A673 (cell line): ENCODE measurements around the gene IGF2R. TPM values are rescaled to one million over a fixed set of nuclear protein-coding genes. Genes with fewer than 3 reads are reported as not detected.

ENCODE experiments used
- BruUV-seq: library from RNA; stranded (reverse); fragments of 400-500 nt; replicated peaks from 2 replicates; lab custom pipeline; 2021; lab: Mats Ljungman, UMichigan
- CTCF ChIA-PET: fragments of 300-600 bp; sonication (Branson Sonifier 250); formaldehyde crosslinking; loops from one replicate; lab custom pipeline; 2022; ENCODE audit warnings: antibody characterized with exemption; lab: Charles Lee
- POLR2A ChIA-PET: fragments of 300-600 bp; sonication (Branson Sonifier 250); formaldehyde crosslinking; loops from one replicate; lab custom pipeline; 2022; ENCODE audit warnings: antibody characterized with exemption; ENCODE audit not compliant: low non-redundant PET; lab: Charles Lee
- DNase-seq: peaks from one replicate; pipeline ENCODE4 v3.0.0-alpha.2; 2015; ENCODE audit warnings: low spot score
- H3K27ac ChIP-seq: fragments of 200-600 bp; sonication (generic); 2 replicates; pipeline ENCODE4 v1.5.1; 2016; ENCODE audit warnings: mixed run types, low read depth, mild to moderate bottlenecking, mixed read lengths, antibody characterized with exemption, low read length; ENCODE audit not compliant: poor library complexity, severe bottlenecking
- H3K27me3 ChIP-seq: fragments of 200-600 bp; sonication (generic); replicated peaks from 2 replicates; pipeline ENCODE4 v1.6.1; 2017; ENCODE audit warnings: mixed run types, low read depth, mild to moderate bottlenecking, mixed read lengths, antibody characterized with exemption, low read length; ENCODE audit not compliant: insufficient read depth, poor library complexity
- H3K36me3 ChIP-seq: fragments of 200-600 bp; sonication (generic); 2 replicates; pipeline ENCODE4 v1.6.1; 2016; ENCODE audit warnings: mixed run types, mild to moderate bottlenecking, mixed read lengths, antibody characterized with exemption, low read length; ENCODE audit not compliant: insufficient read depth, poor library complexity, severe bottlenecking
- H3K4me1 ChIP-seq: fragments of 200-600 bp; sonication (generic); 2 replicates; pipeline ENCODE4 v1.6.1; 2017; ENCODE audit warnings: mixed run types, mild to moderate bottlenecking, mixed read lengths, antibody characterized with exemption, low read length; ENCODE audit not compliant: insufficient read depth, poor library complexity, severe bottlenecking
- H3K4me3 ChIP-seq: fragments of 200-600 bp; sonication (generic); 2 replicates; pipeline ENCODE4 v1.5.1; 2016; ENCODE audit warnings: low read depth, mixed run types, mild to moderate bottlenecking, mixed read lengths, low read length; ENCODE audit not compliant: poor library complexity, severe bottlenecking
- H3K9me3 ChIP-seq: fragments of 200-600 bp; sonication (generic); 2 replicates; pipeline ENCODE4 v1.6.1; 2016; ENCODE audit warnings: mixed run types, low read depth, mild to moderate bottlenecking, mixed read lengths, antibody characterized with exemption, low read length; ENCODE audit not compliant: poor library complexity, severe bottlenecking
- EZH2 ChIP-seq: fragments of 200-600 bp; sonication (generic); IDR thresholded peaks from 2 replicates; pipeline ENCODE4 v1.6.1; 2017; ENCODE audit warnings: borderline replicate concordance, low read depth, mild to moderate bottlenecking, mixed read lengths, antibody characterized with exemption, low read length; ENCODE audit not compliant: poor library complexity, severe bottlenecking
- intact Hi-C: fragments of 100-400 bp; cut with micrococcal nuclease; formaldehyde crosslinking; loops from one replicate; pipeline ENCODE4 v1.10.0; 2022; ENCODE audit not compliant: unreplicated experiment
- total RNA-seq: library from RNA; stranded (reverse); gene quantifications from 2 replicates; pipeline ENCODE4 v1.2.3, GENCODE V29; 2021
- TF ChIP-seq, protein P1 (sequence below): fragments of 300-800, 200-600 bp; sonication (generic); conservative IDR thresholded peaks from 2 replicates; pipeline ENCODE4 v1.5.1; 2017; ENCODE audit warnings: low read depth, mild to moderate bottlenecking, antibody characterized with exemption, low read length, moderate library complexity, mixed read lengths

Gene IGF2R
- total RNA-seq, 1 experiment from 2014 or later, result 67.4 TPM

DNA sequence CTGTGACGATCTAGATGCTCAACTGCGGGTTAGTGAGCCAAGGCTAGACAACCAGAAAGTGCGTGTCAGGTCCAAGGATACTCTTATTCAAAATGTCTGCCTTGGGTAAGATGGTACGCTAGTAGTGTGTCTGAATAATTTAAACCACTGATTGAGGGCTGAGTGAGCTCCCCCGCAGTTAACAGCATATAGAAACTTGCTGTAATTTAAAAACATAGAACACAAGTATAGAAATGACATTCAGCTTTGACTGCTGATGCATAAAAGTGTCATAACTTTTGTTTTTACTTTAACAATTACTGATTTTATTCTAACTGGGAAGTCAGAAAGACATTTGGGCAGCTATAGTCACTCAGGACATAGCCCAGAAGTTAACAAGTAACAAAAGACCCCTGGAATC, 107.1 kb downstream of the IGF2R start:
- intact Hi-C loops, result no loop called here
- TF ChIP-seq, protein P1, sequence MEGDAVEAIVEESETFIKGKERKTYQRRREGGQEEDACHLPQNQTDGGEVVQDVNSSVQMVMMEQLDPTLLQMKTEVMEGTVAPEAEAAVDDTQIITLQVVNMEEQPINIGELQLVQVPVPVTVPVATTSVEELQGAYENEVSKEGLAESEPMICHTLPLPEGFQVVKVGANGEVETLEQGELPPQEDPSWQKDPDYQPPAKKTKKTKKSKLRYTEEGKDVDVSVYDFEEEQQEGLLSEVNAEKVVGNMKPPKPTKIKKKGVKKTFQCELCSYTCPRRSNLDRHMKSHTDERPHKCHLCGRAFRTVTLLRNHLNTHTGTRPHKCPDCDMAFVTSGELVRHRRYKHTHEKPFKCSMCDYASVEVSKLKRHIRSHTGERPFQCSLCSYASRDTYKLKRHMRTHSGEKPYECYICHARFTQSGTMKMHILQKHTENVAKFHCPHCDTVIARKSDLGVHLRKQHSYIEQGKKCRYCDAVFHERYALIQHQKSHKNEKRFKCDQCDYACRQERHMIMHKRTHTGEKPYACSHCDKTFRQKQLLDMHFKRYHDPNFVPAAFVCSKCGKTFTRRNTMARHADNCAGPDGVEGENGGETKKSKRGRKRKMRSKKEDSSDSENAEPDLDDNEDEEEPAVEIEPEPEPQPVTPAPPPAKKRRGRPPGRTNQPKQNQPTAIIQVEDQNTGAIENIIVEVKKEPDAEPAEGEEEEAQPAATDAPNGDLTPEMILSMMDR, result no peak
- TF ChIP-seq EZH2, result no peak

DNA sequence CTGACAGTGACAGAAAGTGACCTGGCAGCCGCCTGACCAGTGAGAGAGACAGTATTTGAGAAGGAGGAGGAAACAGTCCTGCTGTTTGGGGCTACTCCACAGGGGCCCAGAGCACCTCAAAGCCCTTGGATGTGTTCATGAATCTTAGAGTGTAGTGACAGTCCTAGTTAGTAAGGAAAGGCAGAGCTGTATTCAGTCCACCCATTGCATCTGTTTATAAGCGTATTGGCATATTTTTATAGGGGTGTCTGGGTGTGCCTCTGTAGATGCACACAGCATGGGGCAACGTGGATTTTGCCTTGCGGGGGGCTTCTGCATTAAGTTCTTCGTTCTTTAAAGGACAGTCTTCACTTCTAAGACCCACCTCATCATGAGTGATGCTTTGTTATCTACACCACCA, 108.1 kb downstream of the IGF2R start:
- Histone ChIP-seq H3K36me3 (peaks cover 58% of the 10 kb centered on the region), H3K4me1 (no peaks in the 10 kb centered on the region), H3K4me3 (no peak overlapping the region), H3K9me3 (no peaks in the 10 kb centered on the region), H3K27me3 (no peaks in the 10 kb centered on the region), H3K27ac (no peak overlapping the region)
- BruUV-seq, result no TSS peak
- ChIA-PET POLR2A (no interaction called here), CTCF (no interaction called here)
- intact Hi-C loops, result no loop called here
- DNase-seq, result no peak
- no peak for TF ChIP-seq EZH2
- TF ChIP-seq, protein P1, result no peak

More for the DNA sequence above, 107.1 kb downstream of the IGF2R start:
- Histone ChIP-seq H3K9me3 (no peaks in the 10 kb centered on the region), H3K4me3 (no peak overlapping the region), H3K27me3 (no peaks in the 10 kb centered on the region), H3K36me3 (peaks cover 64% of the 10 kb centered on the region), H3K4me1 (no peaks in the 10 kb centered on the region), H3K27ac (no peak overlapping the region)
- no TSS peak for BruUV-seq
- CTCF ChIA-PET, result no interaction called here
- POLR2A ChIA-PET, result no interaction called here
- no peak for DNase-seq

DNA sequence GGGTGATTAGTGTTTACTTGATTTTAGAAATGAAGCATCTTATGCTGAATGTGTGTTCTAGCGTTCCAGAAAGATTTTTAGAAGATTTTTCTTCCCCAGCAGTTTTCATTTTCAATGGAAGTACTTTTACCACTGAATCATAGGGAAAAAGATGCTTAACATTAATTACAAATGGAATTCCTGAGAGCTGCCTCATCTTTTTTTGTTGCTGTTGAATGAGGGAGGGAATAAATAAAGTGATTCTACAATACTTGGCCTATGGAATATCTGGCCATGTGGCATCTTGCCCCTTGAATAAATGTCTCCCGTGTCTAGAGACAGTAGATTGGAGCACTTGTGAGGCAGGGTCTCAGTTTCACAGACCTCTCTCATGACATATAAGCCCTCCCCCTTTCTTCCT, 108.6 kb downstream of the IGF2R start:
- no peaks in the 10 kb centered on the region for H3K4me1 ChIP-seq
- H3K27me3 ChIP-seq, result no peaks in the 10 kb centered on the region
- H3K4me3 ChIP-seq, result no peak overlapping the region
- no peak overlapping the region for H3K27ac ChIP-seq
- no peaks in the 10 kb centered on the region for H3K9me3 ChIP-seq
- H3K36me3 ChIP-seq, result peaks cover 54% of the 10 kb centered on the region
- ChIA-PET POLR2A (no interaction called here), CTCF (no interaction called here)
- TF ChIP-seq, protein P1, result no peak
- no peak for TF ChIP-seq EZH2
- BruUV-seq, result no TSS peak
- DNase-seq, result no peak
- intact Hi-C loops, result no loop called here
